Neuronal stem cell (in vitro differentiated cells): ENCODE data around the gene ZNF609.

Source experiments
- DNase-seq: peaks from one replicate; pipeline ENCODE4 v3.0.0-alpha.2; 2013; ENCODE audit warnings: low spot score
- H2AFZ ChIP-seq: one replicate; pipeline ENCODE4 v1.6.1; 2013; ENCODE audit warnings: mild to moderate bottlenecking, low read length, inconsistent platforms
- H2AK5ac ChIP-seq: 2 replicates; pipeline ENCODE4 v1.6.1; 2013; ENCODE audit warnings: low read depth, mild to moderate bottlenecking, inconsistent platforms, low read length, moderate library complexity, mixed read lengths
- H2BK120ac ChIP-seq: 2 replicates; pipeline ENCODE4 v1.6.1; 2013; ENCODE audit warnings: low read depth, mild to moderate bottlenecking, inconsistent platforms, low read length, moderate library complexity, mixed read lengths
- H2BK12ac ChIP-seq: one replicate; pipeline ENCODE4 v1.6.1; 2013; ENCODE audit warnings: low read length, inconsistent platforms
- H2BK15ac ChIP-seq: 2 replicates; pipeline ENCODE4 v1.6.1; 2013; ENCODE audit warnings: mild to moderate bottlenecking, low read length, inconsistent platforms, mixed read lengths
- H2BK5ac ChIP-seq: one replicate; pipeline ENCODE4 v1.6.1; 2013; ENCODE audit warnings: inconsistent platforms, mild to moderate bottlenecking, low read length, moderate library complexity
- H3K14ac ChIP-seq: one replicate; pipeline ENCODE4 v1.6.1; 2013; ENCODE audit warnings: low read length, inconsistent platforms
- H3K18ac ChIP-seq: 2 replicates; pipeline ENCODE4 v1.6.1; 2013; ENCODE audit warnings: low read length, inconsistent platforms
- H3K23ac ChIP-seq: 2 replicates; pipeline ENCODE4 v1.6.1; 2013; ENCODE audit warnings: low read depth, mild to moderate bottlenecking, mixed read lengths, low read length, inconsistent platforms; ENCODE audit not compliant: poor library complexity
- H3K27ac ChIP-seq: replicated peaks from 3 replicates; pipeline ENCODE4 v1.5.1; 2013; ENCODE audit warnings: low read length, inconsistent platforms
- H3K27me3 ChIP-seq, 3 experiments: 2 replicates each; pipeline ENCODE4 v1.6.1; 2013; ENCODE audit warnings: low read length in 3 of 3, mild to moderate bottlenecking in 2 of 3, inconsistent platforms in 1 of 3, low read depth in 1 of 3, mixed read lengths in 1 of 3, moderate library complexity in 1 of 3; ENCODE audit not compliant: control insufficient read depth in 3 of 3, insufficient read depth in 3 of 3
- H3K36me3 ChIP-seq, 2 donors: replicated peaks in 1 of 2; 2 replicates each; pipeline ENCODE4 v1.6.1; 2013; ENCODE audit warnings: low read length in 2 of 2; ENCODE audit not compliant: control insufficient read depth in 2 of 2, insufficient read depth in 2 of 2
- H3K4ac ChIP-seq: 2 replicates; pipeline ENCODE4 v1.6.1; 2013; ENCODE audit warnings: inconsistent platforms, mild to moderate bottlenecking, low read length, moderate library complexity
- H3K4me1 ChIP-seq, 2 donors: 1 replicate in 1 of 2; 2 replicates in 1 of 2; pipeline ENCODE4 v1.6.1; 2013; ENCODE audit warnings: low read length in 2 of 2, low read depth in 1 of 2; ENCODE audit not compliant: control insufficient read depth in 2 of 2, insufficient read depth in 1 of 2
- H3K4me2 ChIP-seq: one replicate; pipeline ENCODE4 v1.6.1; 2013; ENCODE audit warnings: mild to moderate bottlenecking, low read length, inconsistent platforms; ENCODE audit not compliant: insufficient read depth, poor library complexity, severe bottlenecking
- H3K4me3 ChIP-seq, 2 donors: 2 replicates each; pipeline ENCODE4 v1.5.1; 2013; ENCODE audit warnings: low read length in 2 of 2, mild to moderate bottlenecking in 2 of 2, inconsistent platforms in 1 of 2, moderate library complexity in 1 of 2
- H3K79me1 ChIP-seq: one replicate; pipeline ENCODE4 v1.6.1; 2013; ENCODE audit warnings: low read depth, mild to moderate bottlenecking, inconsistent platforms, low read length, moderate library complexity
- H3K9ac ChIP-seq: one replicate; pipeline ENCODE4 v1.6.1; 2013; ENCODE audit warnings: mild to moderate bottlenecking, low read depth, low read length, inconsistent platforms; ENCODE audit not compliant: poor library complexity
- H3K9me3 ChIP-seq, 2 donors: replicated peaks in 1 of 2; 2 replicates each; pipeline versions ENCODE3 to v1.6.1; 2013; ENCODE audit warnings: low read length in 2 of 2, mild to moderate bottlenecking in 2 of 2, inconsistent platforms in 1 of 2, low read depth in 1 of 2, mixed read lengths in 1 of 2, moderate library complexity in 1 of 2; ENCODE audit not compliant: control insufficient read depth in 2 of 2, insufficient read depth in 1 of 2
- H4K8ac ChIP-seq: one replicate; pipeline ENCODE4 v1.6.1; 2013; ENCODE audit warnings: low read depth, mild to moderate bottlenecking, inconsistent platforms, low read length, moderate library complexity
- H4K91ac ChIP-seq: one replicate; pipeline ENCODE4 v1.6.1; 2013; ENCODE audit warnings: low read length, low read depth, mild to moderate bottlenecking, inconsistent platforms; ENCODE audit not compliant: poor library complexity
- WGBS, 2 donors: extraction: QIAGEN DNeasy Blood & Tissue Kit; methylation state at CpG; one replicate each; pipeline ENCODE4 v1.1.7; 2013; ENCODE audit warnings: missing lambda C conversion rate in 2 of 2, mixed read lengths in 1 of 2; ENCODE audit not compliant: insufficient read length in 2 of 2, insufficient replicate concordance in 1 of 2; ENCODE audit errors: extremely low coverage in 2 of 2; 5-methylcytosine and 5-hydroxymethylcytosine counted together

Gene ZNF609

GRCh38 chr15:64544450-64544849 is 84.1 kb downstream of the ZNF609 start:
- H3K4me1 ChIP-seq: no peaks in the 10 kb centered on the region
- no peak overlapping the region for H2AK5ac ChIP-seq
- no peak overlapping the region for H3K18ac ChIP-seq
- H3K27ac ChIP-seq: no peak overlapping the region
- no peak overlapping the region for H2AFZ ChIP-seq
- WGBS, 2 donors: no CpG with 5 or more reads among the region's 2 CpGs
- no peaks in the 10 kb centered on the region for H3K9me3 ChIP-seq
- H3K4ac ChIP-seq: no peak overlapping the region
- no peak overlapping the region for H2BK15ac ChIP-seq
- H3K79me1 ChIP-seq: peaks cover 5% of the 10 kb centered on the region
- H3K4me3 ChIP-seq: no peak overlapping the region
- H4K91ac ChIP-seq: no peak overlapping the region
- H2BK120ac ChIP-seq: no peak overlapping the region
- H2BK5ac ChIP-seq: no peak overlapping the region
- no peak overlapping the region for H3K9ac ChIP-seq
- H3K4me2 ChIP-seq: no peak overlapping the region
- no peak overlapping the region for H3K14ac ChIP-seq
- H3K27me3 ChIP-seq: no peaks in the 10 kb centered on the region
- no peak overlapping the region for H2BK12ac ChIP-seq
- no peak for DNase-seq
- no peak overlapping the region for H4K8ac ChIP-seq
- H3K36me3 ChIP-seq: peaks cover 0 to 4% of the 10 kb centered on the region in 2 donors
- no peak overlapping the region for H3K23ac ChIP-seq

GRCh38 chr15:64547275-64547674 is 86.9 kb downstream of the ZNF609 start:
- DNase-seq: no peak
- no peaks in the 10 kb centered on the region for H3K27me3 ChIP-seq
- no peak overlapping the region for H3K14ac ChIP-seq
- H3K79me1 ChIP-seq: peaks cover 3% of the 10 kb centered on the region
- H2BK12ac ChIP-seq: no peak overlapping the region
- H4K91ac ChIP-seq: no peak overlapping the region
- H3K9me3 ChIP-seq: no peaks in the 10 kb centered on the region
- no peak overlapping the region for H3K9ac ChIP-seq
- peaks cover 0 to 9% of the 10 kb centered on the region in 2 donors for H3K36me3 ChIP-seq
- no peaks in the 10 kb centered on the region for H3K4me1 ChIP-seq
- no peak overlapping the region for H3K4ac ChIP-seq
- H3K18ac ChIP-seq: no peak overlapping the region
- no peak overlapping the region for H3K4me2 ChIP-seq
- no peak overlapping the region for H4K8ac ChIP-seq
- H2BK15ac ChIP-seq: no peak overlapping the region
- no peak overlapping the region for H2AFZ ChIP-seq
- H3K4me3 ChIP-seq: no peak overlapping the region
- H3K27ac ChIP-seq: no peak overlapping the region
- no peak overlapping the region for H3K23ac ChIP-seq
- H2BK120ac ChIP-seq: no peak overlapping the region
- no peak overlapping the region for H2AK5ac ChIP-seq
- H2BK5ac ChIP-seq: no peak overlapping the region

GRCh38 chr15:64548235-64548634 is 87.9 kb downstream of the ZNF609 start:
- WGBS, 2 donors: no CpG with 5 or more reads among the region's 2 CpGs
- Histone ChIP-seq H2AFZ (no peak overlapping the region), H2BK5ac (no peak overlapping the region), H3K14ac (no peak overlapping the region), H3K27ac (no peak overlapping the region), H2BK15ac (no peak overlapping the region), H3K18ac (no peak overlapping the region), H4K91ac (no peak overlapping the region), H2AK5ac (no peak overlapping the region), H3K4me2 (no peak overlapping the region), H3K27me3 (no peaks in the 10 kb centered on the region), H3K79me1 (peaks cover 3% of the 10 kb centered on the region), H3K36me3 (peaks cover 0 to 9% of the 10 kb centered on the region in 2 donors), H3K23ac (no peak overlapping the region), H3K9me3 (no peaks in the 10 kb centered on the region), H3K9ac (no peak overlapping the region), H3K4ac (no peak overlapping the region), H2BK12ac (no peak overlapping the region), H3K4me3 (no peak overlapping the region), H4K8ac (no peak overlapping the region), H3K4me1 (no peaks in the 10 kb centered on the region), H2BK120ac (no peak overlapping the region)
- no peak for DNase-seq

GRCh38 chr15:64549860-64550259 is 89.5 kb downstream of the ZNF609 start:
- no peak overlapping the region for H4K8ac ChIP-seq
- H3K27me3 ChIP-seq: no peaks in the 10 kb centered on the region
- no peak overlapping the region for H3K14ac ChIP-seq
- no peak overlapping the region for H4K91ac ChIP-seq
- H3K9me3 ChIP-seq: no peaks in the 10 kb centered on the region
- no peak overlapping the region for H3K27ac ChIP-seq
- H3K18ac ChIP-seq: no peak overlapping the region
- no peak overlapping the region for H3K4me3 ChIP-seq
- no peak overlapping the region for H2AFZ ChIP-seq
- no peak overlapping the region for H3K4ac ChIP-seq
- no peak overlapping the region for H3K9ac ChIP-seq
- H3K4me1 ChIP-seq: no peaks in the 10 kb centered on the region
- no peak overlapping the region for H2BK15ac ChIP-seq
- H3K79me1 ChIP-seq: peaks cover 5% of the 10 kb centered on the region
- WGBS, 2 donors: no CpG with 5 or more reads among the region's 2 CpGs
- H2AK5ac ChIP-seq: no peak overlapping the region
- H2BK12ac ChIP-seq: no peak overlapping the region
- no peak overlapping the region for H2BK120ac ChIP-seq
- H3K23ac ChIP-seq: no peak overlapping the region
- no peak for DNase-seq
- H3K4me2 ChIP-seq: no peak overlapping the region
- H3K36me3 ChIP-seq: peaks cover 0 to 10% of the 10 kb centered on the region in 2 donors
- no peak overlapping the region for H2BK5ac ChIP-seq
